Stimulated activated CD8-positive, alpha-beta memory T cell treated with anti-CD3 and anti-CD28 coated beads, Interleukin-4, amount 100 ng/mL, for 4 hours (primary cell): Measurements from ENCODE around the gene MCL1.

Source experiments
- DNase-seq, 2 donors: peaks; one replicate each; pipeline ENCODE4 v3.0.0-alpha.2; 2020; ENCODE audit warnings: low read depth in 2 of 2, low spot score in 1 of 2

The MCL1 gene

DNA sequence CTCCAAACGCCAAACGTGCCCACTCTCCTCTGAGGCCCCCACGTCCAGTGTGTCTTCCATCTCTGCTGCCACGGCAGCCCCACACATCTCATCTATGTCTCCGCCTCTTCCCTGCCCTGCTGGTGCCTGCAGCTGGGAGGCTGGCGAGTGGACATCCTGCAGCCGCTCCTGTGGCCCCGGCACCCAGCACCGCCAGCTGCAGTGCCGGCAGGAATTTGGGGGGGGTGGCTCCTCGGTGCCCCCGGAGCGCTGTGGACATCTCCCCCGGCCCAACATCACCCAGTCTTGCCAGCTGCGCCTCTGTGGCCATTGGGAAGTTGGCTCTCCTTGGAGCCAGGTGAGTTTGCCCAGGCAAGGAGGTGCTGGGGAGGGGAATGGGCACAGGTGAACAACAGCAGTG lies 21.6 kb downstream of the MCL1 start:
- DNase-seq, result no peak

DNA sequence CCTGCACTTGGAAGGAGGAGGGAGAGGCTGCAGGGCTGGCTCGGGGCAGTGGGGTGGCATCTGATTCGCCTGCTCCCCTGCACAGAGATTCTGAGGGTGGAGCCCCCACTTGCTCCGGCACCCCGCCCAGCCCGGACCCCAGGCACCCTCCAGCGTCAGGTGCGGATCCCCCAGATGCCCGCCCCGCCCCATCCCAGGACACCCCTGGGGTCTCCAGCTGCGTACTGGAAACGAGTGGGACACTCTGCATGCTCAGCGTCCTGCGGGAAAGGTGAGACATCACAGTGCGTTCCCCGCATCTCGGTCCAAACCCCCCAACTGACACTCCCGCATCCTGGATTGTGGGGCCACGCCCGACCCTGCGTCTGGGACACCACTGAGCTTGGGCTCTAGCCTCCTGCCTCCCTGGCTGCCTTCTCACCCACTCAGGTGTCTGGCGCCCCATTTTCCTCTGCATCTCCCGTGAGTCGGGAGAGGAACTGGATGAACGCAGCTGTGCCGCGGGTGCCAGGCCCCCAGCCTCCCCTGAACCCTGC lies 22.3 kb downstream of the MCL1 start:
- no peak for DNase-seq

DNA sequence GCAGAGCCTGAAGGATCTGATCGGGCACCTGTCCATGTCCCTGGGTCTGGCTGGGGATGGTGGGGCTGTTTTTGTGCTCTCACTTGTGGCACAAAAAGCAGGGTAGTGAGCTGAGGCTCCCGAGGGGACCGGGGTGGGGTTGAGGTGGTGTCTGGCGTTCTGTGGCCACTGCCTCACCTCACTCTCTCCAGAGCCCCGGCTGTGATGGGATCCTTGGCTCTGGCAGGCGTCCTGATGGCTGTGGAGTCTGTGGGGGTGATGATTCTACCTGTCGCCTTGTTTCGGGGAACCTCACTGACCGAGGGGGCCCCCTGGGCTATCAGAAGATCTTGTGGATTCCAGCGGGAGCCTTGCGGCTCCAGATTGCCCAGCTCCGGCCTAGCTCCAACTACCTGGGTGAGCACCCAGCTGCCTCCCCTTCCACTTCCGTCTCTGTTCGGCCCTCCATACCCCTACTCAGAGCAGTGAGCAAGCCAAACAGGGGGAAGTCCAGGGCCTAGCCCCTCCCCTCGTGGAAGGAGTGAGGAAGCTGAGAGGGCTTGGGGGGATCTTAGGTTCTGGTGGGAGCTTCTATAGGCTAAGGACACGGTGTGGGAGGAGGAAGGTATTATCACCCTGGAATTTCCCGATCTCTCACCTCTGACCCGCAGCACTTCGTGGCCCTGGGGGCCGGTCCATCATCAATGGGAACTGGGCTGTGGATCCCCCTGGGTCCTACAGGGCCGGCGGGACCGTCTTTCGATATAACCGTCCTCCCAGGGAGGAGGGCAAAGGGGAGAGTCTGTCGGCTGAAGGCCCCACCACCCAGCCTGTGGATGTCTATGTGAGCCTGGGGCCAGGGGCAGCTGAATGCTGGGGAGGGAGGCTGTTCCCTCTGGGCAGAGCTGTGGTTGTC lies 23.2 kb downstream of the MCL1 start:
- no peak for DNase-seq

DNA sequence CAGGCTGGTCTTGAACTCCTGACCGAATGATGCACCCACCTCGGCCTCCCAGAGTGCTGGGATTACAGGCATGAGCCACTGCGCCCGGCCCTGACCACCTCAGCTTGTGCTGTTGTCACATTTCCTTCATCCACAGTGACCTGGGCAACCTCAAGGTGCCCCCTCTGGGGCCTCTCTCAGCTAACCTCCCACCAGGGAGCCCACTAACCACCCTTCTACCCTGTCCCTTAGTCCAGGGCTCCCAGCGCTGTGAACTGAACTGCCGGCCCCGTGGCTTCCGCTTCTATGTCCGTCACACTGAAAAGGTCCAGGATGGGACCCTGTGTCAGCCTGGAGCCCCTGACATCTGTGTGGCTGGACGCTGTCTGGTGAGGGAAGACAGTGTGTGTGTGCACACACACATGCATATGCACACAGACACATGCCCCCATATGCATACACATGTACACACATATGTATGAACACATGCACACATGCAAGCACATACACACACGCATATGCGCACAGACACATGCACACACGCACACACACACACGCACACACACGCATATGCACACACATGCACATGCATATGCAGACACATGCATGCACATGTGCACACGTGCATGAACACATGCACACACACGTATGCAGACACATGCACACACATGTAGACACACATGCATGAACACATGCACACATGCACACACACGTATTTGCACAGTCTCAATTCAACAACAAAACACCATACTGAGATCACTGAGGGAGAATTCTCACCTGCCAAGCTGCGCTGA lies 24.0 kb downstream of the MCL1 start:
- DNase-seq, result no peak

DNA sequence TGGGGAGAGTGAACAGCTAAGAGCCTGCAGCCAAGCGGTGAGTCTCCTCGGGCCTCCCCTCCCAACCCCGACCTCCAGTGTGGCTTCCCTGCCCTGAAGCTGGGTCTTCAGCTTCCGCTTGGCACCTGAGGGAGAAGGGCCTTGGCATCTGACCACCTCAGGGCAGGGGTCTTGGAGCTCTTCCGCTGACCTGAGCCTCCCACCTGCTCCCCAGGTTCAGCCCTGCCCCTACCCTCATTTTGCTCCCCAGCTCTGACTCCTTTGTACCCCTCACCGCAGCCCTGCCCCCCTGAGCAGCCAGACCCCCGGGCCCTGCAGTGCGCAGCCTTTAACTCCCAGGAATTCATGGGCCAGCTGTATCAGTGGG lies 25.3 kb downstream of the MCL1 start:
- DNase-seq, result no peak

DNA sequence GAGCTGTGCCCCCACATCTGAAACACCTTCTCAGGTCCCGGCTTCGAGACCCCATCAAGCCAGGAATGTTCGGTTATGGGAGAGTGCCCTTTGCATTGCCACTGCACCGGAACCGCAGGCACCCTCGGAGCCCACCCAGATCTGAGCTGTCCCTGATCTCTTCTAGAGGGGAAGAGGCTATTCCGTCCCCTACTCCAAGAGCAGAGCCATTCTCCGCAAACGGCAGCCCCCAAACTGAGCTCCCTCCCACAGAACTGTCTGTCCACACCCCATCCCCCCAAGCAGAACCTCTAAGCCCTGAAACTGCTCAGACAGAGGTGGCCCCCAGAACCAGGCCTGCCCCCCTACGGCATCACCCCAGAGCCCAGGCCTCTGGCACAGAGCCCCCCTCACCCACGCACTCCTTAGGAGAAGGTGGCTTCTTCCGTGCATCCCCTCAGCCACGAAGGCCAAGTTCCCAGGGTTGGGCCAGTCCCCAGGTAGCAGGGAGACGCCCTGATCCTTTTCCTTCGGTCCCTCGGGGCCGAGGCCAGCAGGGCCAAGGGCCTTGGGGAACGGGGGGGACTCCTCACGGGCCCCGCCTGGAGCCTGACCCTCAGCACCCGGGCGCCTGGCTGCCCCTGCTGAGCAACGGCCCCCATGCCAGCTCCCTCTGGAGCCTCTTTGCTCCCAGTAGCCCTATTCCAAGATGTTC lies 25.9 kb downstream of the MCL1 start:
- DNase-seq, result no peak

DNA sequence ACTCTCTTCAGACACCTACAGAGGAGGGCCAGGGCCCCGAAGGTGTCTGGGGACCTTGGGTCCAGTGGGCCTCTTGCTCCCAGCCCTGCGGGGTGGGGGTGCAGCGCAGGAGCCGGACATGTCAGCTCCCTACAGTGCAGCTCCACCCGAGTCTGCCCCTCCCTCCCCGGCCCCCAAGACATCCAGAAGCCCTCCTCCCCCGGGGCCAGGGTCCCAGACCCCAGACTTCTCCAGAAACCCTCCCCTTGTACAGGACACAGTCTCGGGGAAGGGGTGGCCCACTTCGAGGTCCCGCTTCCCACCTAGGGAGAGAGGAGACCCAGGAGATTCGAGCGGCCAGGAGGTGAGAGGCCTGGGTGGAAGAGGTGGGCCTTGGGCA lies 26.5 kb downstream of the MCL1 start:
- no peak for DNase-seq

DNA sequence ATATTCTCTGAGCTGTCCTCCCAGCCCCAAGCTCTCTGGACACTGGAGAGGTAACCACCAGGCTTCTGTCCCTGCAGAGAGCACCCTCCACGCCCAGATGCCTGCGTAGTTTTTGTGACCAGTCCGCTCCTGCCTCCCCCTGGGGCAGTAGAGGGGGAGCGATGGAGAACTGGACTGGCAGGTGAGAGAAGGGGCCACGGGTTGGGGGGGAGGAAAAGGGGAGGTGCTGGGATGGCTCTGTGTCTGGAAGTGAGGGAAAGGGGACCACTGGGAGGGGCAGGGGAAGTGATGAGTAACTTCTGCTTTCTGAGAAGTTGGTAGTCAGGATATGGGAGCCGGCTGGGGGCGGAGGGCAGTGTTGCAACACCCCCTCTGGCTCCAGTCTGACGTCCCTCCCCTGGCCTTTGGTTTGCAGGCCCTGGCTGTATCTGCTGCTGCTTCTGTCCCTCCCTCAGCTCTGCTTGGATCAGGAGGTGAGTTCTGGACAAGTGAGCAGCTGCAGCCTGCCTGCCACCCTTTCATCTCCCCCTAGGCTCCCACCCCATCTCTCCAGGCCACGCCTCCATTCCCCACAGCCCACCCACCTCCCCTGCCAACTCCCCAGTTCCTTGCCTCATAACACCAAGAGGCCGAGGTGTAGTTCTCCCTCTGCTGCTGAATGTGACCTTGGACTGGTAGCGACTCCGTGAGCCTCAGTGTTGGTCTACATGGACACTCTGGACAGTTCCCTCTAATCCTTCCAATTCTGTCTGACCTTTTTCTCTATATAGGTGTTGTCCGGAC lies 27.1 kb downstream of the MCL1 start:
- no peak for DNase-seq

DNA sequence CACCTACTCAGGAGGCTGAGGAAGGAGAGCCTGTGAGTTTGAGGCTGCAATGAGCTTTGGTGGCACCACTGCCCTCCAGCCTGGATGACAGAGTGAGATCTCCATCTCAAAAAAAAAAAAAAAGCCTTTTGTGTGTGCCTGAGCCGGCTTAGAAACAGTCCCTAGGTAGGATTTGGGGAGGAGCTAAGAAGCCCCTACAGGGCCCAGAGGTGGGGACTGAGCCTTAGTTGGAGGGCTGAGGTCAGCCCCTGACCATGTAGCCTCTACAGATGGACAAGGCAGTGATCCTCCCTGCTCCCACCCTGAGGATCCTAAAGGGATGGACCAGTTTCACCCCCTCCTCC lies 27.7 kb downstream of the MCL1 start:
- DNase-seq, result no peak

DNA sequence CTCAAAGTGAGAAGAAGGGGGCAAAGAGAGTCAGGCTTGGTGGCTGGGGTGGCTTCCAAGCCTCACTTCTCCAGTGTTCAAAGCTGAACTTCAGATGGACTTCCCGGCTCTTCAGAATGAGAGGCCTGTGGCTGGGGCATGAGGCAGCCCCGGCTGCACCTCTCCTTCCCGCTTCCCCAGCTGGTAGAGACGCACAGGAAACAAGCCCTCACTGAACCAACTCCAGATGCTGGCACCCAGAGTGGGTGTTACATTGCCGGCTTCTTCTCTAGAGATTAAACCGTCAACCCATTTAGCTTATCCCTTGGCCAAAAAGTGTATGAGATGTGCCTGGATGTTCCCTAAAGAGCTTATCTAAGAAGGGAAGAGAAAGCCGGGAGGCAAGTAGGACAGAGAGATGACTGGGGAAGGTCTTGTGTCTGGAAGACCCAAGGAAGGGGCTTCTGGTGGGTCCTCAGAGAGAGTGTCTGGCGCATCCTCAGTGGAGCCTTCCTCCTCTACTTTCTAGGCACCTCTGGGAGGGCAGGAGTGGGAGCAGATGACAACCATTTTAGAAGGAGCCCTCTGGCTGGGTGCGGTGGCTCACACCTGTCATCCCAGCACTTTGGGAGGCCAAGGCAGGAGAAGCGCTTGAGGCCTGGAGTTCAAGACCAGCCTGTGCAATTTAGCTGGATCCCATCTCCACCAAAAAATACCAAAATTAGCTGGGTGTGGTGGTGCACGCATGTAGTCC lies 28.2 kb downstream of the MCL1 start:
- DNase-seq, result no peak

DNA sequence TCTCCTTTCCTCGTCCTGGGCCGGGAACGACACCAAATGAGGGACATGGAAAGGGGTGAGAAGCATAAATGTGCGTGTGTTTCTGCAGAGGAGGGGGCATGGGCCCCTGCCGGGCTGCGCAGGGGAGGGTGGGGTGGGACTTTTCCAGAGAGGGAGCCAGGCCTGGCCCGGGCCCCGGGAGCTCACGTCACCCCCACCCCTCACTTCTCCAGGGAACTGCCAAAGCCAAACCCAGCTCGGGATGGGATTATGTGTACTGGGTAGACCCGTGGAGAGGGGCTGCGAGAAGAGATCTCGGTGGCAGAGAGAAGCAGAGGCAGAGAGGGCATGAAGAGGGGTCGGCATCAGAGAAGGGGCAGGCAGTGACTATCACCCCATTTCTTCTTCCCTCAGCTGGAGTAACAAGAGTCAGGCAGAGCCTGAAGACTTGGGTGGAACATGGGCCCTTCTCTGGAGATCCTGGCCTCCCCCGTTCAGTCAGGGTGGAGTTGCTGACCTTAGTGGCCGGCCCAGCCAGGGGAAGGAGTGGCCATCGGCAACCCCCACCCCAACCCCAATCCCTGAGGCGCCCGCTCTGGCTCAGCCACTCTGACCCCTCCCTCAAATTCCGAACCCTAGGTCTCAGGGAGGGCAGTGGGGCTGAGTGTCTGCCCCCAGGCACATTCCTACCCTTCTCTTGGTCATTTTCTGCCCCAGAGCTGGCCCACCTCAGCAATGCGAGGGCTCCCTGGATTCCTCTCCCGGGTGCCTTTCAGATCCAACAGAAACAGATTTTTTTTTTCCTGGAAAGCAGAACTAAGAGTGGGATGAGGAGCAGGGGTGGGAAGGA lies 29.0 kb downstream of the MCL1 start:
- DNase-seq, result no peak

DNA sequence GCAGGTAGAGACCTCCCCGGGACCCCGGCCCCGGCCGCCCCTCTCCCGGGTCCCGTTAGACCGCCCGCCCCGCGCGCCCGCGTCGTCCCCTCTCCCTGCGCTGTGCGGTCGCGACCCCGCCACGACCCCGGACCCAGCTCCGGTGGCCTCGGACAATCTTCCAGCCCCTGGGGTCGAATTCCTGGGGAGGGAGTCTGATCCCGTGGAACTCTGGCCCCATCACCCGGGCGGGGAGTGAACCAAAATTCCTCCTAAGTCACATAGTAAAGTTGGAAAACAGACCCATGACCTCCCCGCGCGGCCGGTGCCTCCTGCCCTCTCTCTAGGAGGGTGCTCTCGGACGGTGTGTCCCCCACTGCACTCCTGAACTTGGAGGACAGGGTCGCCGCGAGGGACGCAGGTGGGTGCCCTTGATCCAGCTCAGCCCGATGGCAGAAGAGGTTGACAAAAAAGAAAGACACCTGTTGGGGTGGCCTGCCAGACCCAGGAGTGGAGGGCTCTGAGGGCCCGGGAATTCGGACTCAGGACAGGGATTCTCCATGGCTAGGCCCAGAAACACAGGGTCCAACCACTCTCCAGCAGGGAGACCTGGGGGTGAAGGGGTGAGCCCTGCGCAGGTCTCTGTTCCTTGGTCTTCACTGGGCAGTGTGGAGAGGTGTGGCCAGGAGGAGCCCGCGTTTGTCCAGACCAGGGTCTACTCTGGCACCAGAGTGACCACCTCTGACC lies 29.8 kb downstream of the MCL1 start:
- no peak for DNase-seq

DNA sequence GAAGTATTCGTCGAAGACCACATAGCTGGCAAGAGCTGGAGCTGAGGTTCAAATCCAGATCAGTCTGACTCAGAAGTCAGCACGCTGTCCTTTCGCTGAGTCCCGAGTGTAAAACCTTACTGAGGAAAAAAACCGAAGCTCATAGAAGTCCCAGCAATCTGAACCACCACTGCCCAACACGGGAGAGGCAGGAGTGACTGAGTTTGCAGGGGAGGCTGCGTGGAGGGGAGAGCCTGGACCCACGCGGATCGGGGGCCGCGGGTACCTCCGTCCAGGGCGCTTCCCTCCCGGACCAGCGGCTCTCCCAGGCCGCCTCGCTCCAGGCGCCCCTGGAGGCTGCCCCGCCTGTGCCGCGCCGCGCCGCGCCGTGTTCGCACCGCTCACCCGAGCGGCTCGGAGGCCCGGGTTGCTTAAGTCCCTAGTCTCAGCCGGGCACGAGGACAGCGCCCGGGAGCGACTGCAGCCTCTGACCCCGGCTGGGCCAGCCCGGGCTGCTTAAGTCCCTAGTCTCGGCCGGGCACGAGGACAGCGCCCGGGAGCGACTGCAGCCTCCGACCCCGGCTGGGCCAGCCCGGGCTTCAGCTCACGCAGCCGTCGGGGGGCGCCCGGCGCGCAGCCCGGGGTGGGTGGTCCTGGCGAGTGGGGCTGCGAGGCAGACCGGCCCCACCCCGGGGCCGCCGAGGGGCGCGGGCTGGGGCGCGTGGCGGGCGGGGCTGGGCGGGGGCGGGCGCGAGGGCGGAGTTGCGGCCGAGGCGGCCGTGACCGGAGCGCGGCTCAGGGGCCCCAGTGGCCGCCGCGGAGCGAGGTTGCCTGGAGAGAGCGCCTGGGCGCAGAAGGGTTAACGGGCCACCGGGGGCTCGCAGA lies 30.5 kb downstream of the MCL1 start, which contains the start of gene ADAMTSL4:
TSS of gene ADAMTSL4 (plus strand) at position 777 of the 864 bp plus-strand sequence. CDS start 2,881 bp downstream, outside the sequence.
- DNase-seq, result no peak

DNA sequence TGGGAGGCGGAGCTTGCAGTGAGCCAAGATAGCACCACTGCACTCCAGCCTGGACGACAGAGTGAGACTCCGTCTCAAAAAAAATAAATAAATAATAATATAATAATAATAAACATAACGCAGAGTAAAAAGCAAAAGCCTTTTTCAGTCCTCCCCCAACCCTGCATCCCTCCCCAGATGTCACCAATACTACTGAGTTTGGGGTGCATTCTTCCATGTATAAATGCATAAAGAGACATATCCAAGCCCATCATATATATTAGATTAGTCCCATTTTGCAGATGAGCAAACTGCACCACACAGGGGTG lies 31.1 kb downstream of the MCL1 start:
- no peak for DNase-seq

DNA sequence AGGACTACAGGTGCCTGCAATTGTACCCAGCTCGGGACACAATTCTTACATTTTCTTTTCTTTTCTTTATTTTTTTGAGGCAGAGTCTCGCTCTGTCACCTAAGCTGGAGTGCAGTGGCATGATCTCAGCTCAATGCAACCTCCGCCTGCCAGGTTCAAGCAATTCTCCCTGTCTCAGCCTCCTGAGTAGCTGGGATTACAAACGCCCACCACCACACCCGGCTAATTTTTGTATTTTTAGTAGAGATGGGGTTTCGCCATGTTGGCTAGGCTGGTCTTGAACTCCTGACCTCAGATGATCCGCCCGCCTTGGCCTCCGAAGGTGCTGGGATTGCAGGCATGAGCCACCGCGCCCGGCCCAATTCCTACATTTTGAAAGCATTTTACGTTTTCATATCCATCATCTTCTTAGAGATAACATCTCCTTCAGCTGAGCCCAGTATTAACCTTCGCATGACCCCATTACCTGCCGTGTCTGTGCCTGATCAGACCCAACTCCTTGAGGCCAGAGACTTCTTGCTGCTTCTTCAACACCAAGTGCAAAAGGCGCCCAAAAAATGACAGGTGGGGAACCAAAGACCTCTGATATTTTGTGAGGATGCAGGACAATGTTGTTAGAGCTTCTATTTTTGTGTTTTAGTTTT lies 33.0 kb downstream of the MCL1 start:
- no peak for DNase-seq

DNA sequence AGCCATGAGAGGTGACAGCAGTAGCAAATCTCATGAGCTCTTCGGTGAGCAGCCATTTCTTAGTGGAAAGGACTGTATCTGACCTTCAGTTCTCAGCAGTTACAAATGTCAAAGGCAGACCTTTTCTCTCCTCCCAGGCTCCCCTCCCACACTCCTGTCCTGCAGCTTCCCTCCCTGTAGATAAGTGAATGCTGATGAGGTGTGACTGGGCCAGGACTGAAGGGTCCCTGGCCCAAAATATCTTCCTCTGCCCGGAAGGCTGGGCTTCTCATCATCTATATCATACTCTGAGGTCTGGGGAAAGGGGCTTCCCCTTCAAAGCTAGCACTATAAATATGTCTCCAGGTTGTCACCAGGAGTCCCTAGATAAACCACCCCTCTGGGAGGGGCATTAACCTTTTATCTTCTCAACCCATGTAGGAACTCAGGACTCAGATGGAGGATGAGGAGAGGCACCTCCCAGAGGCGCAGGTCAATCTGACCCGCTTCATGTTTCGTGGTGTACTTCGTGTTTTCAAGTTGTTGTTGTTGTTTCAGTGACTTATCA lies 33.9 kb downstream of the MCL1 start:
- DNase-seq, result no peak

DNA sequence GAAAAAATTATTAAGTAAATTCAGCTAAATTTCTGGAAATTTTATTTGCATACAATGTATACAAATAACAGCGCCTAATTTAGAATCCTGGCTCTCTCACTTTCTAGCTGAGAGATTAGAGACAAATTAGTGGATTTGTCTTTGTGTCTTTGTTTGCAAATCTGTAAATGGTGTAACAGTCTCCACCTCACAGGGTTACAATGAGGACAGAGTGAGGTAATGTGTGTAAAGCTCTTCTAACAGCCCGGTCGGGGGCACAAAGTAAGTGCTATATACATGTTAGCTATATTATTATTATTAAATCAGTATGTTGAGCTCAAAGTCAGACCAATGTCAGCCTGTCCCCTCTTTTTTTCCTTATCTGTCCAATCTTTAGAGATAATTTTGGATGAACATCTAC lies 35.2 kb downstream of the MCL1 start:
- no peak for DNase-seq
